K562 (cell line): ENCODE data around the gene KCNH3. TPM values are rescaled to one million over a fixed set of nuclear protein-coding genes. Genes with fewer than 3 reads are reported as not detected.

ENCODE experiments used
- ATAC-seq: fragments of 200-7000 bp; cut with Tn5 transposase; 3 replicates; pipeline ENCODE4 v1.9.1; 2020; ENCODE audit warnings: moderate library complexity
- BruUV-seq: library from RNA; stranded (reverse); fragments of 400-500 nt; replicated peaks from 2 replicates; lab custom pipeline; 2021; lab: Mats Ljungman, UMichigan
- CTCF ChIA-PET: fragments of 300-600 bp; formaldehyde crosslinking; extraction: SDS; loops from one replicate; lab custom pipeline; 2021; ENCODE audit warnings: low intra/inter-chr PET ratio; lab: Yijun Ruan, JAX
- POLR2A ChIA-PET: fragments of 300-600, 350-650 bp; sonication (Branson Sonifier 250); formaldehyde crosslinking; extraction: SDS; loops from one replicate; lab custom pipeline; 2021; ENCODE audit warnings: antibody characterized with exemption, inconsistent platforms; lab: Yijun Ruan, JAX
- DNase-seq, 4 experiments: peaks; one replicate each; pipeline versions ENCODE4 v3.0.0 to v3.0.0-alpha.2; 2011 to 2018; ENCODE audit warnings: low spot score in 3 of 4, mixed read lengths in 3 of 4; ENCODE audit errors: extremely low read depth in 1 of 4
- FAIRE-seq: peaks from 2 replicates; lab custom pipeline; 2011; peaks lifted over from hg19 to GRCh38; lab: Jason Lieb, UNC
- H2AFZ ChIP-seq: 2 replicates; pipeline ENCODE4 v1.6.0; 2011; ENCODE audit warnings: low read depth, low read length, control low read depth, inconsistent platforms
- H3K27ac ChIP-seq: fragments of 200-600 bp; 3 replicates; pipeline ENCODE4 v1.8.0; 2011; ENCODE audit warnings: low read depth, mild to moderate bottlenecking, control low read depth, inconsistent platforms, low read length, moderate library complexity, mixed read lengths; ENCODE audit errors: extremely low read depth
- H3K27me3 ChIP-seq, 2 experiments: fragments of 300-600 bp in 1 of 2; 2 replicates in 1 of 2; 3 replicates in 1 of 2; pipeline versions ENCODE4 v1.6.0 to v1.8.0; 2011; ENCODE audit warnings: inconsistent platforms in 2 of 2, low read length in 2 of 2, mild to moderate bottlenecking in 1 of 2, mixed read lengths in 1 of 2, moderate library complexity in 1 of 2; ENCODE audit not compliant: control insufficient read depth in 2 of 2, insufficient read depth in 2 of 2
- H3K36me3 ChIP-seq: fragments of 300-600 bp; 3 replicates; pipeline ENCODE4 v1.8.0; 2011; ENCODE audit warnings: mild to moderate bottlenecking, low read length, inconsistent platforms; ENCODE audit not compliant: control insufficient read depth, insufficient read depth
- H3K4me1 ChIP-seq, 2 experiments: fragments of 200-600 bp in 1 of 2; replicated peaks in 1 of 2; 2 replicates in 1 of 2; 3 replicates in 1 of 2; pipeline versions ENCODE4 v1.5.1 to v1.8.0; 2011; ENCODE audit warnings: inconsistent platforms in 2 of 2, low read length in 2 of 2, mild to moderate bottlenecking in 1 of 2, mixed read lengths in 1 of 2, moderate library complexity in 1 of 2; ENCODE audit not compliant: control insufficient read depth in 2 of 2, insufficient read depth in 2 of 2
- H3K4me2 ChIP-seq: 2 replicates; pipeline ENCODE4 v1.6.1; 2011; ENCODE audit warnings: low read length, control low read depth, inconsistent platforms, mixed read lengths; ENCODE audit not compliant: insufficient read depth
- H3K4me3 ChIP-seq: fragments of 200-600 bp; sonication (generic), shearing (Covaris generic); 2 replicates; pipeline ENCODE4 v1.5.1; 2016; ENCODE audit warnings: control low read depth, inconsistent platforms
- H3K79me2 ChIP-seq: fragments of 200-600 bp; 3 replicates; pipeline ENCODE4 v1.8.0; 2011; ENCODE audit warnings: low read length, inconsistent platforms; ENCODE audit not compliant: control insufficient read depth, insufficient read depth
- H3K9ac ChIP-seq, 2 experiments: 2 replicates each; pipeline versions ENCODE4 v1.6.0 to v1.6.1; 2011; ENCODE audit warnings: low read depth in 2 of 2, low read length in 2 of 2, control low read depth in 1 of 2, inconsistent platforms in 1 of 2, mild to moderate bottlenecking in 1 of 2, mixed read lengths in 1 of 2; ENCODE audit not compliant: insufficient read depth in 1 of 2
- H3K9me1 ChIP-seq: one replicate; pipeline ENCODE4 v1.6.0; 2011; ENCODE audit warnings: inconsistent platforms, mild to moderate bottlenecking, low read length, moderate library complexity; ENCODE audit not compliant: control insufficient read depth, insufficient read depth
- H3K9me3 ChIP-seq: replicated peaks from 2 replicates; pipeline ENCODE4 v1.5.1; 2011; ENCODE audit warnings: low read depth, low read length, inconsistent platforms; ENCODE audit not compliant: control insufficient read depth, insufficient read depth
- H4K20me1 ChIP-seq: replicated peaks from 2 replicates; pipeline ENCODE4 v1.6.1; 2011; ENCODE audit warnings: low read length, inconsistent platforms, mixed read lengths; ENCODE audit not compliant: control insufficient read depth, insufficient read depth
- POLR2G ChIP-seq: fragments of 200-400 bp; formaldehyde crosslinking; IDR thresholded peaks from 2 replicates; pipeline ENCODE4 v1.6.1; 2017; ENCODE audit warnings: low read depth, mild to moderate bottlenecking, antibody characterized with exemption, low read length, moderate library complexity
- TEAD2 ChIP-seq: fragments of 450-650 bp; IDR thresholded peaks from 2 replicates; pipeline ENCODE4 v1.6.1; 2016; ENCODE audit warnings: missing genetic modification characterization, control low read depth, missing compliant biosample characterization
- ZC3H4 ChIP-seq: sonication (generic); formaldehyde crosslinking; IDR thresholded peaks from 2 replicates; pipeline ENCODE4 v1.9.0; 2021; ENCODE audit warnings: missing genetic modification reagents, borderline replicate concordance
- WGBS: fragments of 100-300 bp; shearing (Covaris generic); methylation state at CpG from one replicate; pipeline ENCODE4 v1.1.6; 2016; ENCODE audit warnings: low coverage, mixed read lengths; ENCODE audit not compliant: insufficient coverage; ENCODE audit errors: missing lambda C conversion rate; 5-methylcytosine and 5-hydroxymethylcytosine counted together
- in situ Hi-C: fragments of 300-500 bp; cut with MboI; formaldehyde crosslinking; loops from 4 replicates; pipeline ENCODE4 v1.15.0; 2018; ENCODE audit warnings: inconsistent platforms, mixed read lengths
- intact Hi-C: fragments of 100-400 bp; cut with micrococcal nuclease; formaldehyde crosslinking; loops from 2 replicates; pipeline ENCODE4 v1.14.2; 2022
- polyA plus RNA-seq, 8 experiments: library from polyadenylated mRNA; depleted of rRNA in 4 of 8; stranded (reverse) in 5 of 8; unstranded in 3 of 8; fragments of >200 nt; fragmentation: Nextera tagmentation in 2 of 8; fragmentation: Illumina TruSeq in 1 of 8; extraction: Ambion mirVana in 2 of 8; extraction: Trizol in 1 of 8; gene quantifications; 2 replicates each; pipeline versions ENCODE4 v1.2.1 to v1.2.3, GENCODE V29; 2011 to 2014; ENCODE audit warnings: inconsistent platforms in 1 of 8, missing spikeins in 1 of 8
- total RNA-seq, 7 experiments: library from RNA; depleted of rRNA in 6 of 7; stranded (reverse); fragments of >200 nt in 6 of 7; fragmentation: Illumina TruSeq in 2 of 7; extraction: Trizol in 2 of 7; gene quantifications; 2 replicates each; pipeline versions ENCODE4 v1.2.1 to v1.2.3, GENCODE V29; 2011 to 2021; ENCODE audit warnings: low replicate concordance in 1 of 7

The KCNH3 gene
- total and polyA plus RNA-seq, 9 of the 15 experiments (the other 6 are each of a cell fraction or from before 2014, with no cell fraction given), result 0.01 to 0.09 TPM; not detected in 7

DNA sequence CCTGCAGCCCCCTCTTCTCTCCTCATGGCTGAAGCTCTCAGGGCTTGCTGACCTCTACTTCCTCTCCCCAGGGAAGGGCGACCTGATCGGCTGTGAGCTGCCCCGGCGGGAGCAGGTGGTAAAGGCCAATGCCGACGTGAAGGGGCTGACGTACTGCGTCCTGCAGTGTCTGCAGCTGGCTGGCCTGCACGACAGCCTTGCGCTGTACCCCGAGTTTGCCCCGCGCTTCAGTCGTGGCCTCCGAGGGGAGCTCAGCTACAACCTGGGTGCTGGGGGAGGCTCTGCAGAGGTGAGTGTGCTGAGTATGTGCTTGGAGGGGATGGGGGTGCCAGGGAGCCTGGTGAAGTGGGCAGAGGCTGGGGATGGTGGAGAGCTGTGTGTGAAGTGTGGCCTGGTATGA, 15.4 kb downstream of the KCNH3 start:
- BruUV-seq, result no TSS peak
- ATAC-seq (no peak), FAIRE-seq (no peak), DNase-seq (no peak)
- ChIA-PET POLR2A (interaction anchor here (0.6 to 1.9 kb wide), 11 partner anchors 8 to 311 kb away, joined by 3 to 12 read pairs (median 4); partner anchors contain the start of gene SPATS2), CTCF (interaction anchor here (0.8 to 2.6 kb wide), 5 partner anchors 23 to 196 kb away, joined by 3 to 20 read pairs (median 5); no protein-coding TSS in a partner anchor)
- no peaks in the 10 kb centered on the region for H3K9me1 ChIP-seq
- H3K4me3 ChIP-seq, result no peak overlapping the region
- intact Hi-C loops, result no loop called here
- peaks cover 0 to 37% of the 10 kb centered on the region in 2 experiments; a peak in 4 of 5 replicates for H3K27me3 ChIP-seq
- in situ Hi-C loops, result no loop called here
- no peak overlapping the region for H3K4me2 ChIP-seq
- no peak overlapping the region for H3K27ac ChIP-seq
- H3K79me2 ChIP-seq, result no peaks in the 10 kb centered on the region
- H3K36me3 ChIP-seq, result peaks cover 24% of the 10 kb centered on the region; the same call in 1 of the 3 replicates
- 71% methylated on average over 11 of the region's 15 CpGs for WGBS
- no peak overlapping the region for H2AFZ ChIP-seq
- H3K9me3 ChIP-seq, result no peaks in the 10 kb centered on the region
- H4K20me1 ChIP-seq, result 0 out of 2 replicates have a peak, but pooled peaks cover 3% of the 10 kb centered on the region
- H3K4me1 ChIP-seq, result peaks cover 0 to 22% of the 10 kb centered on the region in 2 experiments; a peak in 2 of 5 replicates
- H3K9ac ChIP-seq, result peak overlapping the region in 1 of 2 experiments; percentile 78; a peak in 2 of 4 replicates
- no peak for TF ChIP-seq TEAD2
- TF ChIP-seq ZC3H4 (CRISPR knock-in tag), result 0 out of 2 replicates have a peak, but pooled peaks have one; percentile 68
- peak; percentile 50 for TF ChIP-seq POLR2G
